ENCODE results near the gene LARP4B. TPM values are rescaled to one million over a fixed set of nuclear protein-coding genes. Genes with fewer than 3 reads are reported as not detected.

LARP4B gene
- polyA plus RNA-seq, 1 experiment: 33.5 TPM

DNA sequence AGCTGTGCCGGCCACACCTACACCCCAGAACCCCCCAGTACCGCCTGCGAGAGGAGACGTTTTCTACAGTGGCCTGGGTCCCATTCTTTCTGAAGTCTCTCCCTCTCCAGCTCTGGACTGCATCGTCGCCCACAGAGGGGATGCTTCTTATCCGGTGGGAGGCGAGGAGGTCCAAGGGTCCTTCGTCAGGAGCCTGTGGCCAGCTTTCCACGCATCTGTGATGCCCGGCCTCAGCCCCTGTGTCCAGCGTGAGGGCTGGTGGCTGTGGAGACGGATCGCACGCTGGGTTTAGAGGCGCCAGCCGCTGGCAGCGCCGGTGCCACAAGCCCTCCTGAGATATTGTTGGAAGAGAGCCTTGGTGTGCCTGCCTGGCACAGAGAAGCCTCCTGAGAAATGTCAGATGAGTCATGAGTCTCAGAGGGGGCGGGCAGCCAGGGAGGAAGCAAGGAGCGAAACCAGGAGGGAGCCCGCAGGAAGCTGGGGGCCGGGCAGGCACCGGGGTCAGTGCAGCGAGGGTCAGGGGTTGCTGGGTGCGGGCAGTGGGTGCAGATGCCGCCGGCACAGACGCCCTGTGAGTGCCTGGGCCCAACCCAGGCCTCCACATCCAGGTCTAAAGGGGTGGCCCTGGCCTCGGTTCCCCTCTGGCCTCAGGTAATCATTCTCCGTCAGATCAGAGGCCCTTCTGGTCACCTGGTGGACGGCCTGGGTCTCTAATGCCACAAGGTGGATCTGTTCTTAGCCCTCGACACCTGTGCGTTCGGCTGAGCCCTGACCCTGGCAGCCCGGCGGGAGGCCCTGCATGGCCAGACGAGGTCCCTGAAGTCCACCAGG is 156.0 kb downstream of the LARP4B start:
- DNase-seq (ENCODE audit: low read depth, low spot score): no peak
- Histone ChIP-seq H3K4me3 (ENCODE audit: low read depth, low read length) (no peak overlapping the region), H3K9me3 (ENCODE audit: control insufficient read depth, insufficient read depth, low read length) (peaks cover 11% of the 10 kb centered on the region; the same call in 1 of the 2 replicates), H3K27ac (ENCODE audit: low read depth, low read length) (no peak overlapping the region), H3K27me3 (ENCODE audit: control insufficient read depth, insufficient read depth, low read length) (peaks cover 4% of the 10 kb centered on the region)
- ChIA-PET POLR2A (no interaction called here), CTCF (no interaction called here)
- TF ChIP-seq, protein P1, sequence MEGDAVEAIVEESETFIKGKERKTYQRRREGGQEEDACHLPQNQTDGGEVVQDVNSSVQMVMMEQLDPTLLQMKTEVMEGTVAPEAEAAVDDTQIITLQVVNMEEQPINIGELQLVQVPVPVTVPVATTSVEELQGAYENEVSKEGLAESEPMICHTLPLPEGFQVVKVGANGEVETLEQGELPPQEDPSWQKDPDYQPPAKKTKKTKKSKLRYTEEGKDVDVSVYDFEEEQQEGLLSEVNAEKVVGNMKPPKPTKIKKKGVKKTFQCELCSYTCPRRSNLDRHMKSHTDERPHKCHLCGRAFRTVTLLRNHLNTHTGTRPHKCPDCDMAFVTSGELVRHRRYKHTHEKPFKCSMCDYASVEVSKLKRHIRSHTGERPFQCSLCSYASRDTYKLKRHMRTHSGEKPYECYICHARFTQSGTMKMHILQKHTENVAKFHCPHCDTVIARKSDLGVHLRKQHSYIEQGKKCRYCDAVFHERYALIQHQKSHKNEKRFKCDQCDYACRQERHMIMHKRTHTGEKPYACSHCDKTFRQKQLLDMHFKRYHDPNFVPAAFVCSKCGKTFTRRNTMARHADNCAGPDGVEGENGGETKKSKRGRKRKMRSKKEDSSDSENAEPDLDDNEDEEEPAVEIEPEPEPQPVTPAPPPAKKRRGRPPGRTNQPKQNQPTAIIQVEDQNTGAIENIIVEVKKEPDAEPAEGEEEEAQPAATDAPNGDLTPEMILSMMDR (IDR thresholded peaks at IDR 0.05; ENCODE audit: low read depth, low read length): no peak

DNA sequence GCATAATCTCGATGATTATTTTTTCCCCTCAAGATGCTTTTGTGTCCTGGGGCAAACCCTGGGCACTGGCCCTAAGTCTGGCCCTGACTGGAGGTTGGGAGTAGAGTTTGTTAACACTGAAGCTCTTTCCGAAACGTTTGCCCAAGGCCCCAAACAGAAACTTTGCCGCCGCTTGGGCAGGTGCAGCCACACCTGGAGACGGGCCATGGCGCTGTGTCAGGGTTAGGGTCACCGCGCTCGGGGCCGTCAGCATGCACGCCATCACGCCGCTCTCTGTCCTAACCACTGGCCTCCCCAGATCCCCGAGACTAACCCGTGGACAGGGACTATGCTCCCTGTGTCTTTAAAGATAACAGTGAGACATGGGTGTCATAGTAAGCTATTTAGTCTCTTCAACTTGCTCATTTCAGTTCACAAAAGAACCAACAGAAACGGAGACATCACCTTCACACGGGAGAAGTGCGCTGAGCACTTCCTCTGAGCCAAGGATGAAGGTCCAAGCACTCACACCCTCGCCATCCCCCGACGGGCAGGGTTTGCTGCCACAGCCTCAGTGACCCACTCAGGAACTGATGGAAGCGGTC is 156.8 kb downstream of the LARP4B start:
- POLR2A ChIA-PET: no interaction called here
- CTCF ChIA-PET: no interaction called here

DNA sequence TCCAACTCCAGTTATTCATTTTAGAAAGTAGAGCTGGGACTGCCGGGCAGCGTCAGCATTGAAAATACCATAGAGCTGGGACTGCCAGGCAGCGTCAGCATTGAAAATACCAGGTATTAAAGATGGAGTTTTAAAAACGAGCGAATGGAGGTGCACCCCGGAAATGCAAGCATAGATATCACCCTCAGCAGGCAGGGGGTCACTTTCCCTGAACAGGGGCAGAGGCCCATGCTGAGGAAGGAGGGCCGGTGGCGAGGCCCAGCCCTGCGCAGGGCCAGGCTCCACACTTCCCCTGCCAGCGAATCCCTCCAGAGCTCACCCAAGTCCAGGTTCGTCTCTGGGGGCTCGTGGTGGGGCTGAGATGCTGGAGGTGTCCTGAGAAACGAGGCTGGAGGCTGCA is 157.3 kb downstream of the LARP4B start:
- Histone ChIP-seq H3K27me3 (ENCODE audit: control insufficient read depth, insufficient read depth, low read length) (peaks cover 4% of the 10 kb centered on the region), H3K4me3 (ENCODE audit: low read depth, low read length) (no peak overlapping the region), H3K27ac (ENCODE audit: low read depth, low read length) (no peak overlapping the region), H3K9me3 (ENCODE audit: control insufficient read depth, insufficient read depth, low read length) (peaks cover 22% of the 10 kb centered on the region; the same call in 1 of the 2 replicates)
- TF ChIP-seq, protein P1 (IDR thresholded peaks at IDR 0.05; ENCODE audit: low read depth, low read length): no peak
- DNase-seq (ENCODE audit: low read depth, low spot score): no peak
- POLR2A ChIA-PET: no interaction called here
- CTCF ChIA-PET: no interaction called here

More for the DNA sequence above, 156.8 kb downstream of the LARP4B start:
- peaks cover 17% of the 10 kb centered on the region; the same call in 1 of the 2 replicates for H3K9me3 ChIP-seq (ENCODE audit: control insufficient read depth, insufficient read depth, low read length)
- DNase-seq (ENCODE audit: low read depth, low spot score): no peak
- no peak overlapping the region for H3K4me3 ChIP-seq (ENCODE audit: low read depth, low read length)
- peaks cover 4% of the 10 kb centered on the region for H3K27me3 ChIP-seq (ENCODE audit: control insufficient read depth, insufficient read depth, low read length)
- TF ChIP-seq, protein P1 (IDR thresholded peaks at IDR 0.05; ENCODE audit: low read depth, low read length): no peak
- no peak overlapping the region for H3K27ac ChIP-seq (ENCODE audit: low read depth, low read length)

DNA sequence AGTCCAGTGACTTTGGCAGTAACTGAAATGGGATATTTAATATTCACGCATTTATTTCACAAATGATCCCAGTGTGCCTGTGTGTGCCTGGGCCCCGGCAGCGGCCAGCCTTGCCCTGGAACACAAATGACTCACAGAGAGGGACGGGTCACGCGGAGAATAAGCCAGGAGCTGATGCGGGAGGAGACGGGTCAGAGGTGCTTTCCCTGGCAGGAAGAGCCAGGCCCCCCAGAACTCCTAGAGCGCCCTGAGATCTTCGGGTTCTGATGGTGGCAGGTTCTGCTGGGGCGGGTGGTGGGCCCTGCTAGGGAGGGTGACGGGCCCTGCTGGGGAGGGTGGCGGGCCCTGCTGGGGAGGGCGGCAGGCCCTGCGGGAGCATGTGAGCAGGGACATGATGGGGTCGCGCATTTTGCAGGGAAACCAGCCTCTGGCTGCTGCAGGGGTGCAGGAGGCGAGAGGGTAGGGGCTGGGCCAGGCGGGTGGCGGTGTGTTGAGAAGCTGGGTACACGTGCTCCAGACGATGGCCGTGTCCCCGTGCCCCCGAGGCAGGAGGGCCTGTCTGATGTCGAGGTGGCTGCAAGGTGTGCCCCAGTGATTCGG is 157.8 kb downstream of the LARP4B start:
- ChIA-PET CTCF (no interaction called here), POLR2A (no interaction called here)
- Histone ChIP-seq H3K27me3 (ENCODE audit: control insufficient read depth, insufficient read depth, low read length) (peaks cover 4% of the 10 kb centered on the region), H3K27ac (ENCODE audit: low read depth, low read length) (no peak overlapping the region), H3K9me3 (ENCODE audit: control insufficient read depth, insufficient read depth, low read length) (peaks cover 23% of the 10 kb centered on the region; the same call in 1 of the 2 replicates), H3K4me3 (ENCODE audit: low read depth, low read length) (no peak overlapping the region)
- TF ChIP-seq, protein P1 (IDR thresholded peaks at IDR 0.05; ENCODE audit: low read depth, low read length): no peak
- no peak for DNase-seq (ENCODE audit: low read depth, low spot score)

DNA sequence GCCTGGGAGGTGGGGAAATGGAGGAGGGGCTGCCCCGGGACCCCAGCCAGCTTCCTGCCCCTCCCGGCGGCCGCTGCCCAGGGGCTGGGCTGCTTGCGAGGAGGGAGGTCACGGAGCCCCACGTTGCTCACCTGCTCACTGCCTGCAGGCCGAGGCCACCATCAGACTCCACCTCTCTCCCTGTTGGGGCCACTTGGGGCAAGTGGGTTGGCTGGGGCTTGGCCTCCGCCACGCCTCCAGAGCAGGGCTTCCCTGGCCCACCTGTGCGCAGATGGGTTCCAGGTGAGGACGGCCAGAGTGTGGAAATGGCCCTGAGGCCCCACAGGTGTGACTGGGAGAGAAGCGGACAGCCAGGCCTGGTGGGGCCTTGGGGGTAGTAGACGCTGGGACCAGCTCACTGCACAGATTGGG is 159.3 kb downstream of the LARP4B start:
- Histone ChIP-seq H3K27me3 (ENCODE audit: control insufficient read depth, insufficient read depth, low read length) (peaks cover 4% of the 10 kb centered on the region), H3K9me3 (ENCODE audit: control insufficient read depth, insufficient read depth, low read length) (peaks cover 23% of the 10 kb centered on the region; the same call in 1 of the 2 replicates), H3K27ac (ENCODE audit: low read depth, low read length) (no peak overlapping the region), H3K4me3 (ENCODE audit: low read depth, low read length) (no peak overlapping the region)
- TF ChIP-seq, protein P1 (IDR thresholded peaks at IDR 0.05; ENCODE audit: low read depth, low read length): no peak
- DNase-seq (ENCODE audit: low read depth, low spot score): no peak
- ChIA-PET CTCF (no interaction called here), POLR2A (no interaction called here)

All from AG04450 (cell line).